ENCODE data around the gene IFT25.

IFT25 gene

DNA sequence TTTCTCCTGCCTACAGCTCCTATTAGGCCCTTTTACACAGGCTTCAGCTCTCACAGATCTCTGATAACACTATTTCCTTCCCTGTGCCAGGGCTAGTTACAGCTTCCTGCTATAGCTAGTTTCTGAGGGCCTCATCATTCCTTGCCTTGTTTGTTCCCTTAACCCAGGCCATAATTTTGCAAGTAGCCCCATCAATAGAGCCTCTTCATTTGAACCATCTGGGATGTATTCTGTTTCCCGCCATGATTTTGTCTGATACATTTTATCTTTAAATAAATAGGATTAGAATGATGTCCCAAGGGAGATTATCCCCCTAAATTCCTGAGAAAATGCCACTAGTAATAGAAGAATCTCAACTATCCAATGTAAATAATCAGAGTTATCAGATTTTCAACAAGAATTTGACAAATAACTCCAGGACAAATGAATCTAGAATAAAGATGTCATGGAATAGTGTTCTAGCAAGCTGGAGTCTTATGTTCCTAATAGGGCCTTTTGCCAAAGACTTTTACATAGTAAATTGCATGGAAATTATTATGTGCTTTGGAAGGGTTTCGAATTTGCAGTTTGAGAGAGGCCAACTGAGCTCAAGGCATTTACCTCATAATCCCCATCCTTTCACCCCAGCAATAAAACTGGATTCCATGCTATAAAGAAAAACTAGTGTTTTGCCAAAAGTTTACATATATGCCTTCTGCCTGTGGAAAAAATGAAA is 16.1 kb downstream of the IFT25 start:
- no peak for DNase-seq (ENCODE audit: low read depth, low spot score)

DNA sequence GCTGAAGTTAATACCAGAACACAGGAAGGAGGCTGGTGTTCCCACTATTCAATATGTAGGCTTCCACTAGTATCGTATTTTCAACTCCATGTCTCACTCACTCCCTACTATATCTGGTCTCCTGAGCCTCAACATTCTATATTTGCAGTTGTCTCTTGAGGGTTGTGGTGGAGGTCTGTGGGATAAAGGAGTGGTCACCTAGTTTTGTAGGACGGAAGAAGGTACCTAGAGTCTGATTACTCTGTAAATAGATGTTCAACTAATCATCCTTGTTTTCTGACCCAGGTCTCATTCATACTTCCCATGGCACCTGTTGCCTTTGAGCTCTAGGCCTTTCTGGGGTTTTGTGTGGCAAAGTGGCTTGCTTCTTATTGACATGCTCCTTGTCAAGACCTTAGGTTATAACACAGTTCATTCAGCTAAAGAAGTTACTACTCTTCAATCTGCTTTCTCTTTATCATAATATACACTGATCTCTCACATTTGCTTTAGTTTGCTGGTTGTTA is 18.1 kb downstream of the IFT25 start:
- DNase-seq (ENCODE audit: low read depth, low spot score): no peak

GRCh38 chr1:53919675-53920066 is 25.8 kb downstream of the IFT25 start:
- no peak for DNase-seq (ENCODE audit: low read depth, low spot score)

DNA sequence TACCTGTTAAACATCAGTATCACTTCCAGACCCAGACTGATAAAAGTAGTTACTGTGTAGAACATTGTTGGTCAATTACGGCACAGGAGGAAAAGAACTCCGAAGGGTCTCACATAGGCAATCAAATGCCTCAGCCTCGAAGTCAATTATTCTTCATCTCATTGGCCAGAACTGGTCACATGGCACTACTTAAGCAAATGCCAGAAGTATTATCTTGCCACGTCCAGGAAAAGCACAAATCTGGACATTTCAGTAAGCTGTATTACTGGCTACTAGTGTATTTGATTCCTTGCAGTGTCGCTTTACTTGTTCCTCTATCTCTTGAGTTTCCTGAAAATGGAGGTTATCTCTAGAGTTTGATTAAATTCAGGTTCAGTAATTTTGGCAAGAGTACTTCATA is 27.2 kb downstream of the IFT25 start:
- no peak for DNase-seq (ENCODE audit: low read depth, low spot score)

DNA sequence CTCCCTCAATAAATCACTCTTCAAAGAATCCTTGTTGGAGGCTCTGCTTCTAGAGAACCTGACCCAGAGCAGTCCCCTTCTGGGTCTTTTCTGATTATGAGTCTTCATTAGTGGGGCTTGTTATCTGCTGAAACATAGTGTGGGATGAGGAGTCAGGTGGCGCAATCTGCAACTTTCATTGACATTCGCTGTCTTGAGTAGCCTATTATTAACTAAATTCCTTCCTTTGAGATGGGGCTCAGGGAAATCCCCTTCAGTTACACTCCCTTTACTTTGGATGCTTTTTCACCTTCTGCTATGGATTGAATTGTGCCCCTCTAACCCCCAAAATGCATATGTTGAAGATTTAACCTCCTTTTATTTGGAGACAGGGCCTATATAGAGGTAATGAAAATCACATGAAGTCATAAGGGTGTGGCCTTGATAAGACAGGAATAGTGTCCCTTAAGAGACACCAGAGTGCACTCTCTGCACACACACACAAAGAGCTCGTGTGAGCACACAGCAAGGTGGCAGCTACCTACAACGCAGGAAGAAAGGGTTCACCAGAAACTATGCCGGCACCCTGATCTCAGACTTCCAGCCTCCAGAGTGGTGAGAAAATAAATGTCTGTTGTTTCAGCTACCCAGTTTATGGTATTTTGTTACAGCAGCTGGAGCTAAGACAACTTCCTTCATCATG is 32.0 kb downstream of the IFT25 start:
- no peak for DNase-seq (ENCODE audit: low read depth, low spot score)

DNA sequence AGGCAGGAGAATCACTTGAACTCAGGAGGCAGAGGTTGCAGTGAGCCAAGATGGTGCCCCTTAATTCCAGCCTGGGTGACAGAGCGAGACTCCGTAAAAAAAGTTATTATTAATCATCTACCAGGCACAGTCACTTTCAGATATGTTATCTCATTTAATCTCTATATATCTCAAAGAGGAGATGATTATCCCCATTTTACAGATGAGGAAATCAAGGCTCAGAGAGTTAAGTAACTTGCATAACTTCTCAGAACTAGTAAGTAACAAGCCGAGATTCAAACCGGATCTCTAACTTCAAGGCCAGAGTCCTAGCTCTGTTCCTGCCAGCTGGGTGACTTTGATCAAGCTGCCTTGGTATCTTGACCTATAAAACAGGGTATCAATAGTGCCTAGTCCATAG is 34.1 kb downstream of the IFT25 start:
- DNase-seq (ENCODE audit: low read depth, low spot score): no peak

DNA sequence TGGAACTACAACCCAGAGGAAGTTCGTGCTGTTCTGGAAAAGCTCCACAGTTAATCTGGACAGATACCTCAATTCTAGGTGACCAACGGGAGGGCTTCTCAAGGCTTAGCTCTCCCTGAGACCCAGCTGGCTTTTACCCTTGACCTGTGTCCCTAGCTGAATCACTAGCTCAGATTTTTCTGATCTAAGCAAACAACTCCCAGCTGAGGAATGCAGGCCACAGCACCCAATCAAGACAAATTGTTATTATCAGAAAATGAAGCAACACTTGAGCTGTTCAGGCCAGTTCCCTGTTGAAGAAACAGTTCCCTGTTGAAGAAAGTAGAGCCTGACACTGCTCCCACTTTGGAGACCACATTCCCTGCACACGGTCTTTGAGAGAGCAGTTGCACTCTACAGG is 35.6 kb downstream of the IFT25 start:
- no peak for DNase-seq (ENCODE audit: low read depth, low spot score)

DNA sequence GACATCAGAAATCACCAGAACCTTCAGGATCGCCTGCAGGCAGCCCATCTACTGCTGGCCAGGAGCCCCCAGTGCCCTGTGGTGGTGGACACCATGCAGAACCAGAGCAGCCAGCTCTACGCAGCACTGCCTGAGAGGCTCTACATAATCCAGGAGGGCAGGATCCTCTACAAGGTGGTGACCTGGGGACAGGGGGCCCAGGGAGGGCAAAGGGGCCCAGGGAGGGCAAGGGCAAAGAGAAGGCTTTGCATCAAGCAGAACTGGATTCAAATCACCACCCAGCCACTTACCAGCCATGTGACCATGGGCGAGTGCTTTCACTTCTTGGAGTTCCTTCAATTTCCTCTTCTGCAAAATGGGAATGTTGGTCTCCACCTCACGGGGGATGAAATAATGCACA is 39.4 kb downstream of the IFT25 start:
- no peak for DNase-seq (ENCODE audit: low read depth, low spot score)

DNA sequence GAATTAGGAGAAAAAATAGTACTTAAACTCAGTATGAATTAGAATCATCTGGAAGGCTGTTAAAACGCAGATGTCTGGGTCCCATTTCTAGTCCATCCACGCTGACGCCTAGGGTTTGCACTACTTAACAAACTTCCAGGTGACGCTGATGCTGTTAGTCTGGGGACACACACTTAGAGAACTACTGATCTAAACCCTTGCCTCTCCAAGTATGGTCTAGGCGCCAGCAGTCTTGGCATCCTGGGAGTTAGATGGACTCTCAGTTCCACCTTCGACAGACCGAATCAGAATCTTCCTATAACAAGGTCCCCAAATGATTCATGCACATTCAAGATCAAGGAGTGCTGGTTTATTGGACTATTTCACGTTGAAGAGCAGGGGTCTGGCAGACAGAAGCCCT is 40.0 kb downstream of the IFT25 start:
- no peak for DNase-seq (ENCODE audit: low read depth, low spot score)

DNA sequence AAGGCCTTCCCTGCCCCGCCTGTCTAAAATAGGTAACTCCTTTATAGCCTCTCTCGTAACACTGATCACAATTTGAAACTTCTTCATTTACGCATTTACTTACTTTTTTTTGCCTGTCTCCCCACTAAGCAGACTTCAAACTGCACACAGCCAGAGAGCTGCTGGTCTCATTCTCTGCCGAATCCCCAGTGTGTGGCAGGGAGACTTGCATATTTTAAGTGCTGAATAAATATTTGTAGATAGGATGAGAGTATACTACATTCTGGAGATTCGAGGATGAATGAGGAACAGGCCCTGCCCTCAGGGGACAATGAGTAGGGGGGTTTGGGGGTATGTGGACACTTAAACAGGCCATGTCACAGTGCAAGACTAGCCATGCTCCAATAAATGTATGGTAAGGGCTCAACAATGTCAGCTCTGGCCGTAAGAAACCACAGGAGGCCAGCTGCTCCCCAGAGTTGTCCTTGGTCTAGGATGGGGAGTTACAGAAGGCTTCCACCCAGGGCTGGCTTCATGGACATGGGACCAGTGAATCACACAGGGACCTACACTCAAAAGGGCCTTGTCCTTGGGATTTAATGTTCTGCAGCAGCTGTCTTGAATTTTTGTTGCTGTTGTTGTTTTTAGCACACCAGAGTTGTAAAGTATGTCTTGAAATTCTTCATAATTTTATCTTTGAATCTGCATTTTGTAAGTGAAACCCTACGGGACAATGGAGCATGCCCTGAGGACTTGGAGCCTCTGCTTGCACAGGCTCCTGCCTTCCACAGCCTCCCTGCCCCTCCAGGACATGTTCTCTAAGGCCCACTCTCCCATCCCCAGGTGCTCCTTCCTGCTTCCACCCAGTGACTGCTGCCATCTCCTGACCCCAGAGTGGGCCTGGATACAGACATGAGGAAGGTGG is 43.0 kb downstream of the IFT25 start:
- no peak for DNase-seq (ENCODE audit: low read depth, low spot score)

DNA sequence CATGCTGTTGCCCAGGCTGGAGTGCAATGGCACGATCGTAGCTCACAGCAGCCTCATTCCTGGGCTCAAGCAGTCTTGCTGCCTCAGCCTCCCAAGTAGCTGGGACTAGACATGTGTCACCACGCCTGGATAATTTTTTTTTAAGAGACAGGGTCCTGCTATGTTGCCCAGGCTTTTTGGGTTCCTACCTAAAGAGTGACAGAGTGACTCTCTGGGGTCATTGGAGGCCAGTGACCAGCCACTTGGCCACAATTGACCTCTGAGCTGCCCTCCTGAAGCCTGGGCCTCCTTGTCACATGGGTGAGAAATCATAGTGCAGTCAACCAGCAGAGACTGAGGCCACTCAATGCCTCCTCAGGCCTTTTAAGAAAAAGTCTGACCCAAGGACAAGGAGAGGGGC is 45.8 kb downstream of the IFT25 start:
- DNase-seq (ENCODE audit: low read depth, low spot score): no peak

- no peak for DNase-seq (ENCODE audit: low read depth, low spot score)
These were observed 46.3 kb downstream of the IFT25 start for GRCh38 chr1:53899206-53899628.

DNA sequence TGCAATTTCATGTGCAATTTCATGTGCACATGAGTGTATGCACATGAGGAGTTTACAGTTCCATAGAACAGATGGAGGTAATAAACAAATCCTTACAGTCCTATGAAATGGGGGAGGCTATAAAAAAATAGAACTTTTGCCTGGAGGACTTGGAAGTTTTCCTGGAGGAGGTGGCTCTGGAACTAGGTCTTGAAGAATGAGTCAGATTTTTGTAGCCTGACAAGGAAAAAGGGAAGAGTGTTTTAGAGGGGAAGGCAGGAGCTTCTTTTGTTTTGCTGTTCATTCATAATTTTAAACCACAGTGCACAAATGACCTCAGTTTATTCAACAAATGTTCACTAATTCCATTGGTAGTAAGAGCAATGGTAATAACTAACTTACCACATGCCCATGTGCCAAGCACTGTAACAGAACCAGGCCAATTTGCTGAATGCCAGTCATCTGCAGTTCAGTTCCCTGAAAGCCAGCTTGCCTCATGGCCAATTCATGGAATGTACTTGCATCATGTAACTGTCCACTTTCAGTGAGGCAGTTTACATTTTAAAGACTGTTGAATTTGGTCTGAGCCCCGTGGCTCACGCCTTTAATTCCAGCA is 48.8 kb downstream of the IFT25 start:
- DNase-seq (ENCODE audit: low read depth, low spot score): no peak

- DNase-seq (ENCODE audit: low read depth, low spot score): no peak
These were observed 50.1 kb downstream of the IFT25 start for GRCh38 chr1:53895421-53895820.

GRCh38 chr1:53894644-53895043 is 50.9 kb downstream of the IFT25 start:
- DNase-seq (ENCODE audit: low read depth, low spot score): no peak

- no peak for DNase-seq (ENCODE audit: low read depth, low spot score)
These were observed 51.4 kb downstream of the IFT25 start, which contains the start of gene DIO1 for GRCh38 chr1:53893999-53894636. DIO1 (plus strand) TSS chr1:53894187; CDS start chr1:53894211, 24 bp downstream.

GRCh38 chr1:53892911-53893310 is 52.6 kb downstream of the IFT25 start:
- no peak for DNase-seq (ENCODE audit: low read depth, low spot score)

- no peak for DNase-seq (ENCODE audit: low read depth, low spot score)
These were observed 53.8 kb downstream of the IFT25 start for GRCh38 chr1:53891678-53892077.

DNA sequence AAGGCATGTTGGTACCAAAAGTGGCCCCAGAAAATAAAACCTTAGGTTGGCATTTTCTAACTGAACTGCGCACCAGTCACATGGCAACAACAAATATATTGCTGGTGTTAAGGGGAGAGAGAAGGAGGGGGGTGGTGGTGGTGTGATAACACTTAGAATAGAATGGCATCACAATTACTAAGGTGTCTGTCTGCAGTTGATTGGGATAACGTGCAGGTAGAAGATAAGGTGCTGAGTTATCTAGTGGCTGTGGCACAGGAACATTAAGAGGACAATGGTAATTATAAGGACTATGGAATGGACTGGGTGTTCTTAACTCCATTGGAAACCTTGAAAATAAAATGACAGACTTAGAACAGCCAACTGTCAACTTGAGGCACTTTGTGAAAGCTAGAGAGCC is 54.5 kb downstream of the IFT25 start:
- DNase-seq (ENCODE audit: low read depth, low spot score): no peak

DNA sequence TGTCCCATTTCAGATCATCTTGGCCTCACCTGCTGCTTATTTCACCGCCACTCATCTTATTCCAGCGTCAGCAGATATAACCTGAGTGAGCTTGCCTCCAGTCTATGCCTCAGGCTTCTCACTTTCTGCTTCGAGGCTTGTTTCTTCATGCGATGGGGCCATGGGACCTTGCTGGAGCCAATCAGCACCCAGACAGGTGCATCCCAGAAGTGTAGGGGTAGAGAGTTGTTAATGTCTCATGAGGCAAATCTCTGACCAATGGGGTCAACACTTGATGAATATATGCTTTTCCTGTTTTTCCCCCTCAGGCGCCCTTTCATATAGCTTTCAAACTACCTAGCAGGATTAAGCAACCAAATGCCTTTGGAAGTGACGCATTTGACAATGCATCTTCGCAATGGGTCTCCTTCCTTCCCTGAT is 55.0 kb downstream of the IFT25 start:
- DNase-seq (ENCODE audit: low read depth, low spot score): no peak

Measured in brain pericyte (primary cell).